Lung (tissue), 16 donors: ENCODE data around the gene MSANTD3. TPM values are rescaled to one million over a fixed set of nuclear protein-coding genes. Genes with fewer than 3 reads are reported as not detected.
"Not testable (repeated sequence)": the region's sequence is repeated elsewhere in the genome, so short reads cannot be mapped to it uniquely, and the experiment has no call there.

Source experiments
- ATAC-seq: fragments of 200-7000 bp; cut with Tn5 transposase; one replicate; pipeline ENCODE4 v1.9.1; 2020; ENCODE audit warnings: moderate number of reproducible peaks; ENCODE audit not compliant: insufficient read depth, low FRiP score
- DNase-seq, 3 donors: peaks; one replicate each; pipeline ENCODE4 v3.0.0-alpha.2; 2013 to 2017
- H3K27ac ChIP-seq, 2 donors: one replicate each; pipeline ENCODE4 v1.5.1; 2013; ENCODE audit warnings: mild to moderate bottlenecking in 2 of 2, moderate library complexity in 2 of 2, control low read depth in 1 of 2, inconsistent platforms in 1 of 2, low read depth in 1 of 2, low read length in 1 of 2
- H3K27me3 ChIP-seq, 3 donors: one replicate each; pipeline ENCODE4 v1.5.1; 2013; ENCODE audit warnings: low read length in 2 of 3; ENCODE audit not compliant: control insufficient read depth in 3 of 3, insufficient read depth in 3 of 3
- H3K36me3 ChIP-seq, 4 donors: one replicate each; pipeline ENCODE4 v1.5.1; 2013; ENCODE audit warnings: low read length in 4 of 4, mild to moderate bottlenecking in 1 of 4, moderate library complexity in 1 of 4; ENCODE audit not compliant: control insufficient read depth in 4 of 4, insufficient read depth in 4 of 4
- H3K4me1 ChIP-seq, 5 donors: one replicate each; pipeline ENCODE4 v1.5.1; 2013; ENCODE audit warnings: low read length in 5 of 5, mild to moderate bottlenecking in 2 of 5, moderate library complexity in 1 of 5; ENCODE audit not compliant: control insufficient read depth in 5 of 5, insufficient read depth in 5 of 5
- H3K4me3 ChIP-seq: one replicate; pipeline ENCODE4 v1.5.1; 2013; ENCODE audit warnings: mild to moderate bottlenecking, control low read depth, moderate library complexity
- H3K9ac ChIP-seq, 2 donors: one replicate each; pipeline ENCODE4 v1.5.1; 2013; ENCODE audit warnings: low read length in 2 of 2, control low read depth in 1 of 2; ENCODE audit not compliant: insufficient read depth in 1 of 2
- H3K9me3 ChIP-seq, 4 donors: one replicate each; pipeline ENCODE4 v1.5.1; 2013; ENCODE audit warnings: low read length in 3 of 4, mild to moderate bottlenecking in 1 of 4, moderate library complexity in 1 of 4; ENCODE audit not compliant: control insufficient read depth in 4 of 4, insufficient read depth in 3 of 4
- CTCF ChIP-seq: IDR thresholded peaks from 2 replicates; pipeline ENCODE4 v1.5.1; 2012; ENCODE audit warnings: mild to moderate bottlenecking; ENCODE audit errors: control extremely low read depth, extremely low read depth
- WGBS, 2 donors: extraction: QIAGEN DNeasy Blood & Tissue Kit; methylation state at CpG; one replicate each; pipeline ENCODE4 v1.1.7; 2013; 5-methylcytosine and 5-hydroxymethylcytosine counted together
- long read RNA-seq, 5 donors: transcript quantifications; one replicate each; lab custom pipeline, GENCODE V29; 2026
- polyA plus RNA-seq, 2 donors: library from polyadenylated mRNA; stranded (reverse); fragments of 200-250 nt; gene quantifications; one replicate each; pipeline ENCODE4 v1.2.1, GENCODE V29; 2013
- total RNA-seq, 2 donors: library from RNA; depleted of rRNA in 1 of 2; stranded (reverse); fragments of >200 nt in 1 of 2; gene quantifications; one replicate each; pipeline ENCODE4 v1.2.1, GENCODE V29; 2014 to 2021
- donor health status: control.
- donor health status: control.
- donor health status: Bipolar disorder and iron deficiency.
- donor health status: healthy.
- donor health status: DM: yes; HTN: yes; CAD: no.

The MSANTD3 gene
- 10 to 100 TPM; 17.9 to 23.8 TPM for total RNA-seq
- 10 to 100 TPM; 17.5 to 17.8 TPM for polyA plus RNA-seq
- long read RNA-seq, donor 1, transcript MSANTD3-203 (3 exons, 1,362 nt), result major isoform, 15 of 29 reads
- long read RNA-seq, donor 1, partial matches to known transcripts, result 11 of 29 reads
- long read RNA-seq, donor 1, other reads (novel, unspliced or antisense), result 0 of 29 reads
- long read RNA-seq, donor 2, partial matches to known transcripts, result 6 of 10 reads
- long read RNA-seq, donor 2, other reads (novel, unspliced or antisense), result 0 of 10 reads
- long read RNA-seq, donor 3, transcript MSANTD3-203 (3 exons, 1,362 nt), result major isoform, 8 of 16 reads
- long read RNA-seq, donor 3, partial matches to known transcripts, result 7 of 16 reads
- long read RNA-seq, donor 3, other reads (novel, unspliced or antisense), result 0 of 16 reads
- long read RNA-seq, donor 4, partial matches to known transcripts, result 11 of 17 reads
- long read RNA-seq, donor 4, other reads (novel, unspliced or antisense), result 0 of 17 reads
- long read RNA-seq, donor 5, transcript MSANTD3-203 (3 exons, 1,362 nt), result major isoform, 14 of 29 reads
- long read RNA-seq, donor 5, partial matches to known transcripts, result 14 of 29 reads
- long read RNA-seq, donor 5, other reads (novel, unspliced or antisense), result 0 of 29 reads

GRCh38 chr9:100426530-100427365, at the start of gene MSANTD3:
TSS of gene MSANTD3 (plus strand) at chr9:100427143. CDS start at chr9:100441939, 14,796 bp downstream.
- no peak for TF ChIP-seq CTCF
- peak within 1 kb of the TSS; percentile 75 for H3K4me3 ChIP-seq
- H3K27me3 ChIP-seq, result no peaks in the 10 kb centered on the region
- no peaks in the 10 kb centered on the region for H3K36me3 ChIP-seq
- H3K9me3 ChIP-seq, result peaks cover 0 to 1% (median 0%) of the 10 kb centered on the region in 4 donors
- H3K4me1 ChIP-seq, result peaks cover 0 to 19% (median 11%) of the 10 kb centered on the region in 5 donors
- peak within 1 kb of the TSS; percentile 91 to 93 for H3K27ac ChIP-seq
- 0 to 1% methylated on average over 32 to 79 of the region's 80 CpGs for WGBS, 2 donors
- DNase-seq (peak; percentile 72 to 85 (median 74)), ATAC-seq (peak; percentile 70)
- peak within 1 kb of the TSS; percentile 75 to 92 for H3K9ac ChIP-seq

- Histone ChIP-seq H3K9me3 (peaks cover 0 to 6% (median 1%) of the 10 kb centered on the region in 4 donors), H3K4me3 (no peak overlapping the region), H3K9ac (no peak overlapping the region), H3K27ac (no peak overlapping the region), H3K4me1 (no peaks in the 10 kb centered on the region), H3K36me3 (peaks cover 0 to 2% (median 0%) of the 10 kb centered on the region in 4 donors), H3K27me3 (no peaks in the 10 kb centered on the region)
- TF ChIP-seq CTCF, result no peak
- ATAC-seq (no peak), DNase-seq (no peak)
- 89 to 92% methylated on average over 4 of the region's 4 CpGs for WGBS, 2 donors
Observed at GRCh38 chr9:100379862-100380261, 47.1 kb upstream of the MSANTD3 start.

GRCh38 chr9:100392989-100393388, 34.0 kb upstream of the MSANTD3 start:
- not testable (repeated sequence) for H3K36me3 ChIP-seq, H3K27ac ChIP-seq, H3K9me3 ChIP-seq, H3K4me1 ChIP-seq, ATAC-seq, H3K27me3 ChIP-seq, DNase-seq, H3K4me3 ChIP-seq, H3K9ac ChIP-seq
- 96 to 99% methylated on average over 21 of the region's 21 CpGs for WGBS, 2 donors
